Stomach (tissue), 4 donors: ENCODE data around the gene SLC35F6.

Source experiments
- CTCF ChIP-seq, 7 experiments: fragments of 450-650 bp in 4 of 7; fragments of 200-600 bp in 3 of 7; sonication (generic) in 3 of 7; IDR thresholded peaks; one replicate each; pipeline ENCODE4 v1.5.1; 2016 to 2019; ENCODE audit warnings: antibody characterized with exemption in 7 of 7, control low read depth in 2 of 7, mild to moderate bottlenecking in 1 of 7
- EP300 ChIP-seq: sonication (generic); formaldehyde crosslinking; IDR thresholded peaks from one replicate; pipeline ENCODE4 v1.6.1; 2017; ENCODE audit warnings: antibody characterized with exemption
- POLR2A ChIP-seq, 4 donors: fragments of 450-650 bp; IDR thresholded peaks; one replicate each; pipeline ENCODE4 v1.6.1; 2016; ENCODE audit warnings: antibody characterized with exemption in 4 of 4, control low read depth in 2 of 4, mild to moderate bottlenecking in 1 of 4, moderate library complexity in 1 of 4
- POLR2AphosphoS5 ChIP-seq, 3 donors: sonication (generic); formaldehyde crosslinking; IDR thresholded peaks; one replicate each; pipeline ENCODE4 v1.6.1; 2016; ENCODE audit warnings: antibody characterized with exemption in 3 of 3

- TF ChIP-seq CTCF (IDR thresholded peaks at IDR 0.05): no peak
- TF ChIP-seq POLR2AphosphoS5 (IDR thresholded peaks at IDR 0.05): no peak
- TF ChIP-seq POLR2A (IDR thresholded peaks at IDR 0.05): no peak
- TF ChIP-seq EP300: no peak
Measured at GRCh38 chr2:26778507-26778906, 14.4 kb downstream of the SLC35F6 start.
